ENCODE measurements around the gene CAVIN2. TPM values are rescaled to one million over a fixed set of nuclear protein-coding genes. Genes with fewer than 3 reads are reported as not detected.
A peak's percentile ranks its signal among the peaks of the same experiment; 100 is the strongest.

CAVIN2 gene
- total and polyA plus RNA-seq, 9 of the 15 experiments (the other 6 are each of a cell fraction or from before 2014, with no cell fraction given): 20.6 to 92.4 (median 69.0) TPM

- TF ChIP-seq ZNF175 (CRISPR knock-in tag; IDR thresholded peaks at IDR 0.05; ENCODE audit: low read depth): peak; percentile 52; the same call in 1 of the 2 replicates
- TF ChIP-seq MAFG (tag; conservative IDR thresholded peaks at IDR 0.05): peak; percentile 97
- TF ChIP-seq ILF3 (IDR thresholded peaks at IDR 0.05; ENCODE audit: borderline replicate concordance): no peak
- no peak for TF ChIP-seq ATF1 (CRISPR knock-in tag; IDR thresholded peaks at IDR 0.05)
- TF ChIP-seq ATF1 (tag; IDR thresholded peaks at IDR 0.05): peak; percentile 16; the same call in 1 of the 2 replicates
- no peak for TF ChIP-seq ZNF79 (CRISPR knock-in tag; IDR thresholded peaks at IDR 0.05; ENCODE audit: low read depth)
- TF ChIP-seq ELF2 (CRISPR knock-in tag; IDR thresholded peaks at IDR 0.05): 0 out of 2 replicates have a peak, but pooled peaks have one; percentile 13
- TF ChIP-seq MTA3 (IDR thresholded peaks at IDR 0.05; ENCODE audit: borderline replicate concordance): 0 out of 2 replicates have a peak, but pooled peaks have one; percentile 33
- TF ChIP-seq FOSL1 (tag; conservative IDR thresholded peaks at IDR 0.05): peak; percentile 89
- no peak for TF ChIP-seq ZBTB7A (IDR thresholded peaks at IDR 0.05; ENCODE audit: borderline replicate concordance, control insufficient read depth, low read depth, low read length)
- TF ChIP-seq CBFB (CRISPR knock-in tag; IDR thresholded peaks at IDR 0.05): no peak
- peak; percentile 91 for TF ChIP-seq ATF3 (IDR thresholded peaks at IDR 0.05)
- TF ChIP-seq ATF3 (CRISPR knock-in tag; conservative IDR thresholded peaks at IDR 0.05): no peak
- no peak for TF ChIP-seq NFIC (IDR thresholded peaks at IDR 0.05)
- TF ChIP-seq PREB (CRISPR knock-in tag; IDR thresholded peaks at IDR 0.05): no peak
- TF ChIP-seq TRIM24 (IDR thresholded peaks at IDR 0.05): peak in 1 of 2 experiments; percentile 25; a peak in 1 of 4 replicates
- no peak for TF ChIP-seq ZNF57 (CRISPR knock-in tag; IDR thresholded peaks at IDR 0.05)
- peak; percentile 93 for TF ChIP-seq ESRRA (IDR thresholded peaks at IDR 0.05; ENCODE audit: borderline replicate concordance, low read depth)
- TF ChIP-seq SAFB (IDR thresholded peaks at IDR 0.05; ENCODE audit: borderline replicate concordance, low read depth, low read length): no peak
- no peak for TF ChIP-seq SAFB2 (IDR thresholded peaks at IDR 0.05; ENCODE audit: borderline replicate concordance, low read depth, low read length, severe bottlenecking)
- TF ChIP-seq SREBF1 (IDR thresholded peaks at IDR 0.05; ENCODE audit: borderline replicate concordance, low read depth, low read length): no peak
- no peak for TF ChIP-seq NR2C2 (CRISPR knock-in tag; IDR thresholded peaks at IDR 0.05)
- peak; percentile 89 for TF ChIP-seq NR2C2 (tag; IDR thresholded peaks at IDR 0.05)
- TF ChIP-seq DMBX1 (CRISPR knock-in tag; IDR thresholded peaks at IDR 0.05; ENCODE audit: borderline replicate concordance): no peak
- TF ChIP-seq ATF4 (CRISPR knock-in tag; IDR thresholded peaks at IDR 0.05): no peak
- peak; percentile 80 for TF ChIP-seq NFE2L1 (tag; IDR thresholded peaks at IDR 0.05; ENCODE audit: borderline replicate concordance, low read depth)
These were observed 20.0 kb upstream of the CAVIN2 start (continued) for GRCh38 chr2:191866675-191867506.

All from K562 (cell line).